HG03520 (cell line): ENCODE data around the gene FAM186B.

ENCODE experiments used
- ATAC-seq: cut with Tn5 transposase; IDR thresholded peaks from one replicate; pipeline ENCODE4 v1.9.1; 2021; ENCODE audit warnings: mild to moderate bottlenecking, moderate library complexity; ENCODE audit not compliant: unreplicated experiment

FAM186B gene

DNA sequence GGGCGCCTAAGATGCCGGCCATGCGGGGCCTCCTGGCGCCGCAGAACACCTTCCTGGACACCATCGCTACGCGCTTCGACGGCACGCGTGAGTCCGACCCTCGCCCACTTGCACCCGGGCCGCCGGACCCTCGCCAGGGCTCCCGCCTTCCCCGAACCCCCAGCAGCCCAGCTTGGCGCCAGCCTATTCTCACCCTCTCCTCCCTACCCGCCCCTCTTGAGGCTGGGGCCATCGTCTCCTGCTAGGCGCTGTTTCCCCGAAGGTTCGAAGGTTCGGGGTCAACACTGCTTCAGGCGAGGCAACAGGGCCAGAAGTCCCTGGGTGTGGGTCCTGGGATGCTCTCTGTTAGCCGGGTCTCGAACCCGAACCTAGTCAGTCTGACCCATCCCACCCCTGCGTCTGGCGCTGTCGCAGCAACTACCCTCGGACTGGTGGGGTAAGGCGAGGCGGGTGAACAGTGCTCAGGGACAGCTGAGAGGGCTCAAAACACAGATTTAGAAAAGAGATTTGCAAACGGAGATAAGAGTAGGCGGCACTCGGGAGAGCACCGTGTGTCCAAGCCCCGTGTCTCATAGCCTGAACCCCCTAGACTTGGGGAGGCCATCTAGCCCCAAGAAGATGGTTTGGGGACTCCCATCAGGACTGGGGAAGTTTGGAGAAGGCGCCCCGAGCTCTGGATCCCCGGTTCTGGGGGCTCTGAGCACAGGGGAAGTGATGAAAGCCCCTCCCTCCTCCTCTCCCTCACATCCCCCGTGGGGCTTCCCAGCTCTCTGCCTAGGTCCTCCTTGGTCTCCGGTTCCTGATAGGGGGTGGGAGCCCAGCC, 65.8 kb downstream of the FAM186B start:
- ATAC-seq = no peak

DNA sequence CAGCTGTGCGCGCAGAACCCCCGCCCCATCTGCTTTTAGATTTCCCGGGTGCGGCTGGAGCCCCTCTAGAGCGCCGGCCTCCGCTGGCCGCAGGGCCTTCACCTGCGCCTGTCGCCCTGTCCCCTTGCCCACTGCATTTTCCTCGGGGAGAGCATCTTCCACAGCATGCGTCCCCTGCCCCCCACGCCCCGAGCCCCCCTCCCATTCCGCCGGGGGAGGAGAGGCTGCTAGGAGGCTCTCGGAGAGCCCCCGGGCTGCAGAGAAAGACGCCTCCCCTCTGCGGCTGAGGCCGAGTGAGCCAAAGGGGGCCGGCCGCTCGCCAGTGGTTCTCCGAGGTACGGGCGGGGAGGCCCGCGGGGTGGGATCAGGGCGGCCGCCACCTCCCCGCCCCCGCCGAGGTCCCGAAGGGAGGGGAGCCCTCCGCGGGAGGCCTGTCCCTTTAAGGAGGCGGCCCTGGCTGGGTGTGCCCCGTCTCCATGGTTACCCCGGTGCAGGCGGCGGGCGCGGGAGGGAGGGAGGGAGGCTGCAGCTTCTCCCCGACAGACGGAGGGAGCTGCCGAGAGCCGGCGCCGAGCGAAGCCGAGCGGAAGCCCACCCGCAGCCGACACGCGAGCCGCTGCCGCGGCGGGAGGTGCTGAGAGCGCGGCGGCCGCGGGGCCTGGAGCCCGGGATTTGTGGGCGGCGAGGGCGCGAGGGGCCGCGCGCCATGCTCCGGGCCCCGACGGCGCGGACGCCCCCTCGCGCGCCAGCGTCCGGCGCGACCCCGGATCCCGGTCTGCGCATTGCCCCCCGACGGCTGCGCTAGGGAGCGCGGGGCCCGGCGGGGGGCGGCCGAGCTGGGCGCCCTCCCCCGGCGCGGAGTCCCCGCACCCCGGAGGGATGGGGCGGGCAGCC, 66.7 kb downstream of the FAM186B start, which contains the start of gene KCNH3:
KCNH3 (plus strand) TSS at position 521 of the 894 bp plus-strand sequence. CDS start 387 bp downstream, outside the sequence.
- no peak for ATAC-seq

DNA sequence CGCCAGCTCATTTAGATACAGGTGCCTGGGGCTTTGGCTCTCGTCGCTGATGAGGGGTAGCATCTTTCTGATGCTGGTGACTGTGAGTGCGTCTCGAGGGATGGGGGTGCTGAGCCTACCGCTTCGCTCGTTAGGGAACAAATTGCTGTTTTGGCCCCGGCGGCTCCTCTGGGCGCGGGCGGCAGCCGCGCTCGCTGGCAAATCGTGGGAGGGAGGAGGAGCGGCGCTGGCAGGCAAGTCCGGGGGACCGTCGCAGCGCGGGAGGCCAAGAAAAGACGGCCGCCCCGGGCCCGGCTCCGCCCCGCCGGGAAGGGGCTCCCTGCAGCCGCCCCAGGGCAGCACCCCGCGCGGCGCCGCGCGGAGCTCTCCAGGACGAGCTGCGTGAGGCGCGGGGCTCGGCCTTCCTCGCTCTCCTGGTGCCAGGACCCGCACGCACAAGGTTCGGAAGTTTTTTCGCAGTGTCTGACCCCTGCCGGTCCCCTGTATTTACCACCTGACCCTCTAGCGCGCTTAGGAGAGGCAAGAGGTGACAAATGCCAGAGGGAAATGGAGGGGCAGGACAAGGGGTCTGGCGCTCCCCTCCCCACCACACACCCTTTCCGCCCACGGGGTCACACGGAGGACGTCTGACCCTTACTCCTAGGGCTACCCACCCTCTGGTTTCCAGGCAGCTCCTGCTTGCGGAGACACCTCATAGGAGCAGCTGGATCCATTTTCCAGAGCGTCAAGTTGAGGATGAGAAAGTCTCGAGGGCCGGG, 67.5 kb downstream of the FAM186B start:
- no peak for ATAC-seq
